MCF 10A (cell line): ENCODE measurements around the gene CD109. TPM values are rescaled to one million over a fixed set of nuclear protein-coding genes. Genes with fewer than 3 reads are reported as not detected.
"Not testable (repeated sequence)": the region's sequence is repeated elsewhere in the genome, so short reads cannot be mapped to it uniquely, and the experiment has no call there.

Source experiments
- BruUV-seq: library from RNA; stranded (reverse); fragments of 400-500 nt; replicated peaks from 2 replicates; lab custom pipeline; 2021; lab: Mats Ljungman, UMichigan
- CTCF ChIA-PET: fragments of 300-600 bp; sonication (Branson Sonifier 250); formaldehyde crosslinking; extraction: SDS; loops from one replicate; lab custom pipeline; 2021; ENCODE audit warnings: antibody characterized with exemption, inconsistent platforms; lab: Yijun Ruan, JAX
- POLR2A ChIA-PET: fragments of 300-600, 350-650 bp; sonication (Branson Sonifier 250); formaldehyde crosslinking; extraction: SDS; loops from one replicate; lab custom pipeline; 2020; ENCODE audit warnings: antibody characterized with exemption, inconsistent platforms; lab: Yijun Ruan, JAX
- DNase-seq: peaks from one replicate; pipeline ENCODE4 v3.0.0-alpha.2; 2018; ENCODE audit not compliant: unreplicated experiment
- H3K27ac Mint-ChIP-seq: one replicate; pipeline ENCODE4 v1.8.0; 2022; ENCODE audit warnings: mild to moderate bottlenecking, low read depth, mixed read lengths; ENCODE audit not compliant: unreplicated experiment
- H3K27me3 Mint-ChIP-seq: one replicate; pipeline ENCODE4 v1.8.0; 2022; ENCODE audit warnings: mixed read lengths; ENCODE audit not compliant: insufficient read depth, unreplicated experiment
- H3K36me3 Mint-ChIP-seq: one replicate; pipeline ENCODE4 v1.8.0; 2022; ENCODE audit warnings: mild to moderate bottlenecking, moderate library complexity, mixed read lengths; ENCODE audit not compliant: insufficient read depth, unreplicated experiment
- H3K4me1 Mint-ChIP-seq: one replicate; pipeline ENCODE4 v1.8.0; 2022; ENCODE audit warnings: mixed read lengths; ENCODE audit not compliant: insufficient read depth, unreplicated experiment
- H3K4me3 Mint-ChIP-seq: one replicate; pipeline ENCODE4 v1.8.0; 2022; ENCODE audit warnings: mild to moderate bottlenecking, moderate library complexity, mixed read lengths; ENCODE audit not compliant: unreplicated experiment
- H3K9me3 Mint-ChIP-seq: one replicate; pipeline ENCODE4 v1.8.0; 2022; ENCODE audit warnings: mixed read lengths; ENCODE audit not compliant: unreplicated experiment
- intact Hi-C: fragments of 100-400 bp; cut with micrococcal nuclease; formaldehyde crosslinking; loops from 2 replicates; pipeline ENCODE4 v1.14.1; 2022
- total RNA-seq: library from RNA; stranded (reverse); gene quantifications from 2 replicates; pipeline ENCODE4 v1.2.3, GENCODE V29; 2022
- TF ChIP-seq, protein P1 (sequence below): fragments of 200-600 bp; IDR thresholded peaks from one replicate; pipeline ENCODE4 v1.8.0; 2022; ENCODE audit warnings: antibody characterized with exemption, mild to moderate bottlenecking; ENCODE audit not compliant: unreplicated experiment

CD109 gene
- total RNA-seq, 1 experiment from 2014 or later = 94.5 TPM

DNA sequence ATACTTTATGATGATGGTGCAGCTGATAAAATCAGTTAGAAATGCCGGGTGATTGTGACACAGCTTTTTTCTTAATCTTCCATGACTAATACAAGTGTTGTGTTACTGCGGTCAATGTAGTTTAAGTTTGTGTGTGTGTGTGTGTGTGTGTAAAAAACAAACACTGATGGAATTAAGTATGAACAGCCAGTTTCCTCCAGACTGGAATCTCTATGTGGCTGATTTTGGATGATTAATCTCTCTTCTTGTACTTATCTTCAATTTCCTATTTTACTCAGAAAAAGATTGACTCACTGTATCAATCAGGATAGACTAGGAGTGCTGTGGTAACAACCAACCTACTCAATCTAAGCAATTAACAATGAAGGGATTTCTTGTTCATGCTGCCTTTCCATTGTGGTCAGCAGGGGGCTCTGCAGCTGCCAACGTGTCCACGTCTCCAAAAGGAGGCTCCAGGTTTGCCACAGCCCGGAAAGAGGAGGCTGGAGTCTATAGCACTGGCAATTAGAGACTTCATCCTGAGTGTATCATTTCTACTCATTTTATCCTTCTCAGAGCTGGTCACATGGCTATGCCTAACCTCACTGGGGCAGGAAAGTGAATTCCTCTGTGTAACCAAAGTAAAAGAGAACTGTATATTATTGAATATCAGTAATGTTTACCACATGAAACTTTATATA is 107.7 kb downstream of the CD109 start:
- peaks cover 69% of the 10 kb centered on the region for H3K36me3 Mint-ChIP-seq
- H3K4me1 Mint-ChIP-seq = peaks cover 25% of the 10 kb centered on the region
- H3K9me3 Mint-ChIP-seq = no peaks in the 10 kb centered on the region
- ChIA-PET CTCF (interaction anchor here (0.6 to 1.7 kb wide), 4 partner anchors 12 to 158 kb away, joined by 3 to 6 read pairs (median 4); no protein-coding TSS in a partner anchor), POLR2A (interaction anchor here (0.6 to 1.3 kb wide), 2 partner anchors 15 to 147 kb away, joined by 3 to 4 read pairs; no protein-coding TSS in a partner anchor)
- intact Hi-C loops = loop anchor here (1.0 kb wide), 1 partner anchor 64 kb away; no protein-coding TSS in a partner anchor
- H3K27ac Mint-ChIP-seq = peak overlapping the region; percentile 75
- no peak overlapping the region for H3K4me3 Mint-ChIP-seq
- no peaks in the 10 kb centered on the region for H3K27me3 Mint-ChIP-seq
- BruUV-seq = no TSS peak
- TF ChIP-seq, protein P1, sequence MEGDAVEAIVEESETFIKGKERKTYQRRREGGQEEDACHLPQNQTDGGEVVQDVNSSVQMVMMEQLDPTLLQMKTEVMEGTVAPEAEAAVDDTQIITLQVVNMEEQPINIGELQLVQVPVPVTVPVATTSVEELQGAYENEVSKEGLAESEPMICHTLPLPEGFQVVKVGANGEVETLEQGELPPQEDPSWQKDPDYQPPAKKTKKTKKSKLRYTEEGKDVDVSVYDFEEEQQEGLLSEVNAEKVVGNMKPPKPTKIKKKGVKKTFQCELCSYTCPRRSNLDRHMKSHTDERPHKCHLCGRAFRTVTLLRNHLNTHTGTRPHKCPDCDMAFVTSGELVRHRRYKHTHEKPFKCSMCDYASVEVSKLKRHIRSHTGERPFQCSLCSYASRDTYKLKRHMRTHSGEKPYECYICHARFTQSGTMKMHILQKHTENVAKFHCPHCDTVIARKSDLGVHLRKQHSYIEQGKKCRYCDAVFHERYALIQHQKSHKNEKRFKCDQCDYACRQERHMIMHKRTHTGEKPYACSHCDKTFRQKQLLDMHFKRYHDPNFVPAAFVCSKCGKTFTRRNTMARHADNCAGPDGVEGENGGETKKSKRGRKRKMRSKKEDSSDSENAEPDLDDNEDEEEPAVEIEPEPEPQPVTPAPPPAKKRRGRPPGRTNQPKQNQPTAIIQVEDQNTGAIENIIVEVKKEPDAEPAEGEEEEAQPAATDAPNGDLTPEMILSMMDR = peak; percentile 42
- DNase-seq = peak; percentile 80

DNA sequence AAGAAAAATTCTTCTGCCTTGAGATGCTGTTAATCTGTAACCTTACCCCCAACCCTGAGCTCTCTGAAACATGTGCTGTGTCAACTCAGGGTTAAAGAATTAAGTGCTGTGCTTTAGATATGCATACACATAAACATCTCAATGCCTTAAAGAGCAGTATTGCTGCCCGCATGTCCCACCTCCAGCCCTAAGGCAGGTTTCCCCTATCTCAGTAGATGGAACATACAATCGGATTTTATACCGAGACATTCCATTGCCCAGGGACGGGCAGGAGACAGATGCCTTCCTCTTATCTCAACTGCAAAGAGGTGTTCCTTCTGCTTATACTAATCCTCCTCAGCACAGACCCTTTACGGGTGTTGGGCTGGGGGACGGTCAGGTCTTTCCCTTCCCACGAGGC is 109.2 kb downstream of the CD109 start:
- POLR2A ChIA-PET = interaction anchor here (1.1 kb wide), 1 partner anchor 9 kb away, joined by 3 read pairs; no protein-coding TSS in a partner anchor
- BruUV-seq, DNase-seq, H3K9me3 Mint-ChIP-seq, H3K4me3 Mint-ChIP-seq, intact Hi-C loops, H3K27ac Mint-ChIP-seq, H3K27me3 Mint-ChIP-seq: not testable (repeated sequence)
- peaks cover 19% of the 10 kb centered on the region for H3K4me1 Mint-ChIP-seq
- H3K36me3 Mint-ChIP-seq = peaks cover 69% of the 10 kb centered on the region
- CTCF ChIA-PET = interaction anchor here (0.5 to 0.6 kb wide), 3 partner anchors 9 to 906 kb away, joined by 3 read pairs; no protein-coding TSS in a partner anchor

DNA sequence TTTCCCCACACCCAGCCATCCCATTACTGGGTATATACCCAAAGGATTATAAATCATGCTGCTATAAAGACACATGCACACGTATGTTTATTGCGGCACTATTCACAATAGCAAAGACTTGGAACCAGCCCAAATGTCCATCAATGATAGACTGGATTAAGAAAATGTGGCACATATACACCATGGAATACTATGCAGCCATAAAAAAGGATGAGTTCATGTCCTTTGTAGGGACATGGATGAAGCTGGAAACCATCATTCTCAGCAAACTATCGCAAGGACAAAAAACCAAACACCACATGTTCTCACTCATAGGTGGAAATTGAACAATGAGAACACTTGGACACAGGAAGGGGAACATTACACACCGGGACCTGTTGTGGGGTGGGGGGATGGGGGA is 110.0 kb downstream of the CD109 start:
- ChIA-PET POLR2A (interaction anchor here (0.7 kb wide), 2 partner anchors 8 to 22 kb away, joined by 3 to 5 read pairs; no protein-coding TSS in a partner anchor), CTCF (interaction anchor here (0.6 kb wide), 1 partner anchor 164 kb away, joined by 3 read pairs; no protein-coding TSS in a partner anchor)
- H3K36me3 Mint-ChIP-seq = peaks cover 75% of the 10 kb centered on the region
- H3K9me3 Mint-ChIP-seq, H3K27ac Mint-ChIP-seq, H3K4me3 Mint-ChIP-seq, DNase-seq, intact Hi-C loops, H3K27me3 Mint-ChIP-seq, BruUV-seq: not testable (repeated sequence)
- peaks cover 19% of the 10 kb centered on the region for H3K4me1 Mint-ChIP-seq

DNA sequence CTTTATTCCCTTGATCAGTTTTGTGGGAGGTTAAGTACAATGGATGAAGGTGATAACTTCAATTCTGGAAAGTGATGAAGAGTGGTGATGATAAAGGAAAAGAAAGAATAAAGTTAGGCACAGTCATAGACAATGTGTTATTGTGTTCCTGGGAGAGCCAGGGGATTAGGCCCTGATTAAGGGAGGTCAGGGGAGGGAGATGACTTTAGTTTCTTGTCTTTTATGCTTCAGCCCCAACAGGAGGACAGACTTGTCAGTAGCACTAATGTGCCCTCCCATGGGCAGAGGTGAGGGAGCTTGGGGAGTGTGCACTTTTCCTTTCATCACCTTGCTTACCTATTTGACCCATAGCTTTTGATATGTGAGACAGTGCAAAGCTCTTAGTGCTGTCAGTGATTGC is 115.7 kb downstream of the CD109 start:
- CTCF ChIA-PET = interaction anchor here (1.0 to 1.3 kb wide), 2 partner anchors 75 to 79 kb away, joined by 4 to 6 read pairs; no protein-coding TSS in a partner anchor

More for the DNA sequence above, 115.7 kb downstream of the CD109 start:
- Mint-ChIP-seq H3K4me1 (no peaks in the 10 kb centered on the region), H3K36me3 (peaks cover 78% of the 10 kb centered on the region), H3K27ac (no peak overlapping the region), H3K4me3 (no peak overlapping the region), H3K27me3 (no peaks in the 10 kb centered on the region), H3K9me3 (no peaks in the 10 kb centered on the region)
- POLR2A ChIA-PET = interaction anchor here (1.1 kb wide), 1 partner anchor 25 kb away, joined by 4 read pairs; no protein-coding TSS in a partner anchor
- TF ChIP-seq, protein P1 = no peak
- intact Hi-C loops = no loop called here
- no TSS peak for BruUV-seq
- DNase-seq = no peak
